Astrocyte (in vitro differentiated cells and primary cell): ENCODE data around the gene CTSF. TPM values are rescaled to one million over a fixed set of nuclear protein-coding genes. Genes with fewer than 3 reads are reported as not detected.
"Not testable (repeated sequence)": the region's sequence is repeated elsewhere in the genome, so short reads cannot be mapped to it uniquely, and the experiment has no call there.

ENCODE experiments used
- DNase-seq: peaks from one replicate; pipeline ENCODE4 v3.0.0-alpha.2; 2010; ENCODE audit warnings: low read depth
- FAIRE-seq: peaks from 2 replicates; lab custom pipeline; 2011; peaks lifted over from hg19 to GRCh38; lab: Jason Lieb, UNC
- H2AFZ ChIP-seq: 2 replicates; pipeline ENCODE4 v1.6.0; 2012; ENCODE audit warnings: low read depth, low read length, inconsistent platforms
- H3K27ac ChIP-seq: 2 replicates; pipeline ENCODE4 v1.5.1; 2011; ENCODE audit warnings: low read depth, low read length, inconsistent platforms
- H3K27me3 ChIP-seq: 2 replicates; pipeline ENCODE4 v1.6.0; 2011; ENCODE audit warnings: low read length, inconsistent platforms; ENCODE audit not compliant: insufficient read depth
- H3K36me3 ChIP-seq: 2 replicates; pipeline ENCODE4 v1.5.1; 2011; ENCODE audit warnings: low read length, inconsistent platforms; ENCODE audit not compliant: insufficient read depth
- H3K4me1 ChIP-seq: 2 replicates; pipeline ENCODE4 v1.5.1; 2011; ENCODE audit warnings: low read length, inconsistent platforms; ENCODE audit not compliant: insufficient read depth
- H3K4me2 ChIP-seq: 2 replicates; pipeline ENCODE4 v1.6.0; 2012; ENCODE audit warnings: low read length, inconsistent platforms
- H3K4me3 ChIP-seq: 2 replicates; pipeline ENCODE4 v1.5.1; 2011; ENCODE audit warnings: low read depth, mild to moderate bottlenecking, low read length, inconsistent platforms; ENCODE audit not compliant: insufficient read depth
- H3K79me2 ChIP-seq: 2 replicates; pipeline ENCODE4 v1.6.0; 2012; ENCODE audit warnings: mild to moderate bottlenecking, low read length, inconsistent platforms; ENCODE audit not compliant: insufficient read depth
- H3K9ac ChIP-seq: 2 replicates; pipeline ENCODE4 v1.6.0; 2012; ENCODE audit warnings: mild to moderate bottlenecking, low read length, inconsistent platforms
- H3K9me3 ChIP-seq: 2 replicates; pipeline ENCODE4 v1.5.1; 2012; ENCODE audit warnings: low read depth, mild to moderate bottlenecking, low read length, inconsistent platforms; ENCODE audit not compliant: insufficient read depth
- H4K20me1 ChIP-seq: 2 replicates; pipeline ENCODE4 v1.6.0; 2012; ENCODE audit warnings: low read length, inconsistent platforms; ENCODE audit not compliant: insufficient read depth
- H3K27ac Mint-ChIP-seq: one replicate; pipeline ENCODE4 v1.8.0; 2021; ENCODE audit warnings: mild to moderate bottlenecking, mixed read lengths; ENCODE audit not compliant: unreplicated experiment
- H3K27me3 Mint-ChIP-seq: one replicate; pipeline ENCODE4 v1.8.0; 2021; ENCODE audit warnings: low read depth, mixed read lengths; ENCODE audit not compliant: unreplicated experiment
- H3K36me3 Mint-ChIP-seq: one replicate; pipeline ENCODE4 v1.8.0; 2021; ENCODE audit warnings: low read depth, mixed read lengths; ENCODE audit not compliant: unreplicated experiment
- H3K4me1 Mint-ChIP-seq: one replicate; pipeline ENCODE4 v1.8.0; 2021; ENCODE audit warnings: low read depth, mixed read lengths; ENCODE audit not compliant: unreplicated experiment
- H3K4me3 Mint-ChIP-seq: one replicate; pipeline ENCODE4 v1.8.0; 2021; ENCODE audit warnings: mild to moderate bottlenecking, moderate library complexity, mixed read lengths; ENCODE audit not compliant: unreplicated experiment
- H3K9me3 Mint-ChIP-seq: one replicate; pipeline ENCODE4 v1.8.0; 2021; ENCODE audit warnings: mild to moderate bottlenecking, mixed read lengths; ENCODE audit not compliant: unreplicated experiment
- EZH2 ChIP-seq: IDR thresholded peaks from 2 replicates; pipeline ENCODE4 v1.6.1; 2012; ENCODE audit warnings: mild to moderate bottlenecking, low read length, inconsistent platforms; ENCODE audit not compliant: insufficient read depth
- total RNA-seq: library from RNA; stranded (reverse); gene quantifications from 2 replicates; pipeline ENCODE4 v1.2.1, GENCODE V29; 2021
- TF ChIP-seq, protein P1 (sequence below): IDR thresholded peaks from 2 replicates; pipeline ENCODE4 v1.5.1; 2011; ENCODE audit warnings: low read depth, mild to moderate bottlenecking, inconsistent platforms, low read length, moderate library complexity; ENCODE audit not compliant: insufficient read depth

Gene CTSF
- total RNA-seq, 1 donor from 2014 or later: 1.5 TPM

DNA sequence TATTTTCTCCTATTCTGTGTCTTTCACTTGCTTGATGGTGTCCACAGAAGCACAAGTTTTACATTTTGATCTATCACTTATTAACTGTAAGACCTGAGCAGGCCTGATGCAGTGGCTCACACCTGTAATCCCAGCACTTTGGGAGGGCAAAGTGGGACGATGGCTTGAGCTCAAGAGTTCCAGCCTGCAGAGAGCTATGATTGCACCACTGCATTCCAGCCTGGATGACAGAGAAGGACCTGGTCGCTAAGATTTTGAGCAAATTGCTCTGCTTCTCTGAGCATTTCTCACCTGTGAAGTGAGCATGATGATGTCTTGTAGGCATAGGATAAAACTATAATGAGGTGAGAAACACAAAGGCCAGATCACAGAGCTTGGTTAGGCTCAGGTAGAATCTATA is 17.7 kb upstream of the CTSF start:
- no peak for DNase-seq
- TF ChIP-seq, protein P1, sequence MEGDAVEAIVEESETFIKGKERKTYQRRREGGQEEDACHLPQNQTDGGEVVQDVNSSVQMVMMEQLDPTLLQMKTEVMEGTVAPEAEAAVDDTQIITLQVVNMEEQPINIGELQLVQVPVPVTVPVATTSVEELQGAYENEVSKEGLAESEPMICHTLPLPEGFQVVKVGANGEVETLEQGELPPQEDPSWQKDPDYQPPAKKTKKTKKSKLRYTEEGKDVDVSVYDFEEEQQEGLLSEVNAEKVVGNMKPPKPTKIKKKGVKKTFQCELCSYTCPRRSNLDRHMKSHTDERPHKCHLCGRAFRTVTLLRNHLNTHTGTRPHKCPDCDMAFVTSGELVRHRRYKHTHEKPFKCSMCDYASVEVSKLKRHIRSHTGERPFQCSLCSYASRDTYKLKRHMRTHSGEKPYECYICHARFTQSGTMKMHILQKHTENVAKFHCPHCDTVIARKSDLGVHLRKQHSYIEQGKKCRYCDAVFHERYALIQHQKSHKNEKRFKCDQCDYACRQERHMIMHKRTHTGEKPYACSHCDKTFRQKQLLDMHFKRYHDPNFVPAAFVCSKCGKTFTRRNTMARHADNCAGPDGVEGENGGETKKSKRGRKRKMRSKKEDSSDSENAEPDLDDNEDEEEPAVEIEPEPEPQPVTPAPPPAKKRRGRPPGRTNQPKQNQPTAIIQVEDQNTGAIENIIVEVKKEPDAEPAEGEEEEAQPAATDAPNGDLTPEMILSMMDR: no peak
- TF ChIP-seq EZH2: no peak
- FAIRE-seq: no peak
- Histone ChIP-seq H3K36me3 (no peaks in the 10 kb centered on the region), H3K27ac (no peak overlapping the region), H3K27me3 (no peaks in the 10 kb centered on the region), H2AFZ (no peak overlapping the region), H3K4me2 (no peak overlapping the region), H3K9ac (no peak overlapping the region), H4K20me1 (no peaks in the 10 kb centered on the region), H3K4me1 (no peaks in the 10 kb centered on the region), H3K9me3 (no peaks in the 10 kb centered on the region), H3K4me3 (no peak overlapping the region), H3K79me2 (no peaks in the 10 kb centered on the region)
- H3K4me1 Mint-ChIP-seq: no peaks in the 10 kb centered on the region
- peak overlapping the region; percentile 25 for H3K4me3 Mint-ChIP-seq
- no peak overlapping the region for H3K27ac Mint-ChIP-seq
- H3K27me3 Mint-ChIP-seq: peaks cover 6% of the 10 kb centered on the region
- peaks cover 3% of the 10 kb centered on the region for H3K36me3 Mint-ChIP-seq
- H3K9me3 Mint-ChIP-seq: peaks cover 22% of the 10 kb centered on the region

DNA sequence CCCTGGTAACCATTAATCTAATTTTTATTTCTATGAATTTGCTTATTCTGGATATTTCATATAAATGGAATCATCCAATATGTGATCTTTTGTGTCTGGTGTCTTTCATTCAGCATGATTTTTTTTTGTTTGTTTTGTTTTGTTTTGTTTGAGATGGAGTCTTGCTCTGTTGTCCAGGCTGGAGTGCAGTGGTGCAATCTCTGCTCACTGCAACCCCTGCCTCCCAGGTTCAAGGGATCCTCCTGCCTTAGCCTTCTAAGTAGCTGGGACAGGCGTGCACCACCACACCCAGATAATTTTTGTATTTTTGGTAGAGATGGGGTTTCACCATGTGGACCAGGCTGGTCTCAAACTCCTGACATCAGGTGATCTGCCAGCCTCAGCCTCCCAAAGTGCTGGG is 17.0 kb upstream of the CTSF start:
- not testable (repeated sequence) for H3K4me3 Mint-ChIP-seq, H3K9ac ChIP-seq, FAIRE-seq, H3K79me2 ChIP-seq, H3K27me3 ChIP-seq, H3K27ac Mint-ChIP-seq, H3K27me3 Mint-ChIP-seq, H3K4me2 ChIP-seq, H3K36me3 Mint-ChIP-seq, H3K4me3 ChIP-seq, H3K27ac ChIP-seq, H3K36me3 ChIP-seq, H4K20me1 ChIP-seq, H3K4me1 Mint-ChIP-seq, H3K4me1 ChIP-seq, DNase-seq, H3K9me3 ChIP-seq, H2AFZ ChIP-seq
- peaks cover 25% of the 10 kb centered on the region for H3K9me3 Mint-ChIP-seq

DNA sequence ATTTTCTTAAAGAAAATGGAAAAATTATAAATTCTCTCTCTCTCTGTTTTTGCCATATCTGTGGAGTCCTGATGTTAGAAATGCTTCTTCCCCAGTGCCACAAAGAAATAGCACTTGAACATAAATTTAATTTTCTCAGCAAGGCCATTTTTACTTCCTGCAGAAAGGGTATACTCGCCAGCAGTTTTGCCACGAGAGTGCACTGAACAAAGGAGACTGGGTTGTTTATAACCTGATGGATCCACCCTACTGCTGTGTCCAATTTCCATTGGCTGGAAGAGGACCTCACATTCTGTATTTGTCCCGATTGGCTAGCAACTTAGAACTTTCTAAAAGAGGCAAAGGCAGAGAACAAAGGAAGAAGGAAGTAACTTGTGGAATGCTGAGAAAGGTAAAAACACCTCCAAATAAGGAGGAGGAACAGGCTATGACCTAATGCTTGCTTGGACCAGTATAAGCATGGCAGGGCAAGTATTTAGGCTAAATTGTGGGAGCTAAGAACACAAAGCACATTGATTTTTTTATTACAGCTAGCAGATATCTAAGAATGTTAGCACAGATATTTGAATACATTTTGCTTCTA is 14.2 kb upstream of the CTSF start:
- H3K27ac ChIP-seq, H3K79me2 ChIP-seq, H4K20me1 ChIP-seq, FAIRE-seq, H3K4me3 ChIP-seq, H3K9ac ChIP-seq, H3K36me3 Mint-ChIP-seq, H3K9me3 ChIP-seq, DNase-seq, H3K27ac Mint-ChIP-seq, H3K4me1 ChIP-seq, H3K27me3 ChIP-seq, H3K36me3 ChIP-seq, H3K4me1 Mint-ChIP-seq, H3K4me2 ChIP-seq, H2AFZ ChIP-seq, H3K4me3 Mint-ChIP-seq: not testable (repeated sequence)
- Mint-ChIP-seq H3K27me3 (peaks cover 14% of the 10 kb centered on the region), H3K9me3 (peaks cover 21% of the 10 kb centered on the region)
